Renal cortex interstitium (tissue), 11 donors: Measurements from ENCODE around the gene CCDC124. TPM values are rescaled to one million over a fixed set of nuclear protein-coding genes. Genes with fewer than 3 reads are reported as not detected.
"Not testable (repeated sequence)": the region's sequence is repeated elsewhere in the genome, so short reads cannot be mapped to it uniquely, and the experiment has no call there.

Experiments
- DNase-seq, 11 donors: peaks; one replicate each; pipeline ENCODE4 v3.0.0-alpha.2; 2013; ENCODE audit warnings: low read depth in 9 of 11, low spot score in 4 of 11; ENCODE audit errors: extremely low read depth in 1 of 11
- polyA plus RNA-seq, 3 donors: library from polyadenylated mRNA; unstranded; fragments of 120-200 nt; gene quantifications; one replicate each; pipeline ENCODE4 v1.2.1, GENCODE V29; 2013; ENCODE audit not compliant: insufficient read length in 3 of 3

CCDC124 gene
- polyA plus RNA-seq, 3 donors = 46.5 to 87.2 (median 70.7) TPM

- DNase-seq = no peak
These were observed 34.6 kb downstream of the CCDC124 start for GRCh38 chr19:17967257-17968051.

DNA sequence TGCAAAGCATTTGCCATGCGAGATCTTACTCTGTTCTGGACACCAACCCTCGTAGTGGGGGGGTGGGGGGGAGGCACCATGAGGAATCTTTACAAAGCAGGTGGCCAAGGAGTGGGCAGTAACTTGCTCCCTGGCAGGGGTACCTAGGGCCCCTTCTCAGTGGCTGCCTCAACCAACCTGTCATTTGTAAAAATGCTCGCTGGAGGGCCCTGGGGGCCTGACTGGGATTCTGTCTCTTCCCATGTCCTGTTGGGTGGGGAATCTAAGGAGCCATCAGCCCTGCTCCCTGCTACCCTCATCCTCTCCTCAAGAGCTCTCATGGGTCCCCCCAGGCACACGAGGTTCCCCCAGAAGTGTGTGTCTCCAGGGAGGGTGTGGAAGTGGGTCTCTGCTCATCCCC is 35.5 kb downstream of the CCDC124 start:
- no peak for DNase-seq

GRCh38 chr19:17969096-17969792 is 36.4 kb downstream of the CCDC124 start:
- no peak for DNase-seq

- no peak for DNase-seq
These were observed 39.4 kb downstream of the CCDC124 start for GRCh38 chr19:17972230-17972629.

GRCh38 chr19:17973759-17974158 is 40.9 kb downstream of the CCDC124 start:
- DNase-seq = no peak

DNA sequence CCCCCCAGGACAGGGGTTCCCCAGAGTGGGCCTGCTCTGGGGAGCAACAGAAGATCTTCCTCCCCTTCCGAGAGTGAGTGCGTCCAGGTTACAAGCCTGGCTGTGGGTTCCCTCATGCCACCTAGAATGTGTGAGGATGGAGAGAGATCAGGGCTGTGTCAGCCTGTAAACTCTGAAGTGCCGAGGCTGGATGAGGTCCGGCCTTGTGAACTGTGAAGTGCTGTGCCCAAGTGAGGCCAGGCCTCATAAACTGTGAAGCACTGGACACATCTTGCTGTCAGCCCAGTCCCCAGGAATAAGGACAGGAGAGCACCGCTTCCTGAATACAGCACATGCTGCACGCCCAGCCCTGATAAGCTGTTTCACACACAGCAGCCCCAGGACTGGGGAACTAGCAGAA is 41.7 kb downstream of the CCDC124 start:
- no peak for DNase-seq

GRCh38 chr19:17975032-17975431 is 42.2 kb downstream of the CCDC124 start:
- no peak for DNase-seq

- no peak for DNase-seq
These were observed 44.2 kb downstream of the CCDC124 start for GRCh38 chr19:17977021-17977420.

- no peak for DNase-seq
These were observed 44.7 kb downstream of the CCDC124 start for GRCh38 chr19:17977488-17977887.

DNA sequence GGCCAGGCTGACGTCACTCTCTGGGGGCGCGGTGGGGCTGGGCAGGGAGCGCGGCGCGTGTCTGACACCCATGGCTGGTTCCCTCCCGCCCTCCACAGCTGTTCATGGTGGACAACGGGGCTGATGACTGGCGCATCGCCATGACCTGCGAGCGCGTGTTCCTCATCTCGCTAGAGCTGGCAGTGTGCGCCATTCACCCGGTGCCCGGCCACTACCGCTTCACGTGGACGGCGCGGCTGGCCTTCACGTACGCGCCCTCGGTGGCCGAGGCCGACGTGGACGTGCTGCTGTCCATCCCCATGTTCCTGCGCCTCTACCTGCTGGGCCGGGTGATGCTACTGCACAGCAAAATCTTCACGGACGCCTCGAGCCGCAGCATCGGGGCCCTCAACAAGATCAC is 48.8 kb downstream of the CCDC124 start:
- DNase-seq = no peak

DNA sequence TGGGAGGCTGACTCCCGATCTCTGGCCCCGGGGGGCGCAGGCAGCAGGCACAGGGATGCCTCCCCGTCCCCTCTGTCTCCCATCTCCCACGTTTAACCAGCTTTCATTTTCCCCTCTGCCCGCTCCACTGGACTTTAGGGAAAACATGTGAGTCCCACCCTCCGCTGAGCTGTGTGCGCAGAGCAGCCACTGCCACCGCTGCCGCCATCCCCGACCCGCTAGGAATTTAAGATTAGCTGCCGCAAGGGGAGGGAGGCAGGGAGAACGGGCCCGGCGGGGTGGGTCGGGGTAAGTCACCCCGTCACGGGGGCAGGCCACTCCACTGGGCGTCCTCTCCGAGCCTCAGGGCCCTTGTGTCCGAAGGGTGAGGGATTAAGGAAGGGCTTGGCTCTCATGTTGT is 49.6 kb downstream of the CCDC124 start:
- no peak for DNase-seq

DNA sequence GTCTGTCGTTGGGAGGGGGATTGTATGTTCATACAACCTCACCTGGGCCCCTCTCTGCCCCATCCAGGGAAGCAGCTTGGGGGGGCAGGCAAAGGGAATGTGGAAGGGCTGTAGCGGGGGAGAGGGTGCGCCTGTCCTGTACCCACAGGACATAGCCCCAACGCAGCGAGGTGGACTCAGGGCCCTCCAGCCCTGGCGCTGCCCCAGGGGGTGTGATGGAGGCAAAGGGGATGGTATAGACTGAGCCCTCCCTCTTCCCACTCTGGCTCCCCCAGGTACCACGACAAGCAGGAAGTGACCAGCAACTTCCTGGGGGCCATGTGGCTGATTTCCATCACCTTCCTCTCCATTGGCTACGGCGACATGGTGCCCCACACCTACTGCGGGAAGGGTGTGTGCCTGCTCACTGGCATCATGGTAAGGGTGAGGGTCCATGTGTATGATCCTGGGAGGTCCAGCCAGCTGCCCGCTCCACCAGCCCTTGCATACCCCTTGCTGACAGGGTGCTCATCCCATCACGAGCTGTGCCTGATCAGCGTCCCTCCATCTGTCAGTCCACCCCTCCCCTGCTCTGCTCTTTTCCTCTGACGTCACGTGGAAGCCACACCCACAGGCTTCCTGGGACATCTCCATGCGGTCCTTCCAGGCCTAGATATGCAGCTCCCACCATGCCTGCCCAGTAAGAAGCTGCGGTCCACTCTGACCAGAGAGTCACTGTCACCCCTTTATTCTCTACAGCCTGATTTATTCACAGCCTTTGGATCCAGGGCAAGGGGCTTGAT is 52.4 kb downstream of the CCDC124 start:
- DNase-seq = no peak

- not testable (repeated sequence) for DNase-seq
These were observed 53.8 kb downstream of the CCDC124 start for GRCh38 chr19:17986569-17986968.

DNA sequence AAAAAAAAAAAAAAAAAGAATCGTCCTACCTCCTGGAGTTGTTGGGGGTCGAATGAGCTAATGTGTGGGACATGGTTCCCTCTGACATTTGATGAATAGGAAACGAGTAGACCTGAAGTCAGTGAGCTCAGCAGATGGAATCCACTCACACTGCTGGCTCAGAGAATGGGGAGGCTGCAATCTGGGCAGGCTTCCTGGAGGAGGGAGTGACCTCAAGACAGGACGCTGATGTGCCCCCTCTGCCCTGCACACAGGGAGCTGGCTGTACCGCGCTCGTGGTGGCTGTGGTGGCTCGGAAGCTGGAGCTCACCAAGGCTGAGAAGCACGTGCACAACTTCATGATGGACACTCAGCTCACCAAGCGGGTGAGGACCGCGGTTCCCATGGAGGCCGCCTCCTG is 55.3 kb downstream of the CCDC124 start:
- no peak for DNase-seq

DNA sequence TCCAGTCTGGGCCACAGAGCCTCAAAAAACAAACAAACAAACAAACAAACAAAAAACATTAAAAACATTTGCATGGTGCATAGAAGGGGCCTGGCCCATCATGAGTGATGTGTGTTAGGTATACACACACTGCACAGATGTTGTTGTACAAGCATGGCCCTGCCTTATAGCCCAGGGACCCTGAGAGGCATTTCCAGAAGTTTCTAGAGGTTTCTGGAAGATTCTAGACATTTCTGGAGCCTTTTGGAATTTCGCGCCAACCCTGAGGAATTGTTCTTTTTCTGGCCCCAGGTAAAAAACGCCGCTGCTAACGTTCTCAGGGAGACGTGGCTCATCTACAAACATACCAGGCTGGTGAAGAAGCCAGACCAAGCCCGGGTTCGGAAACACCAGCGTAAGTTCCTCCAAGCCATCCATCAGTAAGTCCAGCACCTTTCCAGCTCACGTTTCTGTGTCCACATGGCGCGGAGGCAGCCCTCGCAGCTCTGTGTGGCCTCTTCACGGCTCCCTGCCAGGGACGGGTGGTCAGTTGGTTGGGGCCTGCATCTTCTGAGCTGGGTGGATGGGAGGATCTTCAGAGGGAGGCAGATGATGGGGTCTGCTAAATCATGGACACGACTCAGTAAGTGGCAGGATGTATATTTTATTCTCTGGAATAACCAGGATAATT is 56.7 kb downstream of the CCDC124 start:
- DNase-seq = no peak

- no peak for DNase-seq
These were observed 60.4 kb downstream of the CCDC124 start for GRCh38 chr19:17993076-17993813.
